SK-N-SH (cell line): ENCODE measurements around the gene SURF4. TPM values are rescaled to one million over a fixed set of nuclear protein-coding genes. Genes with fewer than 3 reads are reported as not detected.

Source experiments
- CTCF ChIA-PET: fragments of 300-600, 350-600 bp; formaldehyde crosslinking; extraction: SDS; loops from one replicate; lab custom pipeline; 2021; lab: Yijun Ruan, JAX
- POLR2A ChIA-PET: fragments of 350-600 bp; sonication (Branson Sonifier 250); formaldehyde crosslinking; extraction: SDS; loops from one replicate; lab custom pipeline; 2020; ENCODE audit warnings: antibody characterized with exemption, inconsistent platforms; lab: Yijun Ruan, JAX
- DNase-seq: peaks from one replicate; pipeline ENCODE4 v3.0.0; 2012
- H2AFZ ChIP-seq: fragments of 200-600 bp; sonication (generic); 2 replicates; pipeline ENCODE4 v1.8.1; 2016; ENCODE audit warnings: antibody characterized with exemption, mild to moderate bottlenecking, low read depth
- H3F3A ChIP-seq: fragments of 200-600 bp; sonication (generic); replicated peaks from 2 replicates; pipeline ENCODE3; 2016; ENCODE audit warnings: antibody characterized with exemption, mild to moderate bottlenecking; ENCODE audit not compliant: insufficient read depth
- H3K27ac ChIP-seq, 2 experiments: fragments of 200-500 bp in 1 of 2; fragments of 200-600 bp in 1 of 2; sonication (Bioruptor generic) in 1 of 2; sonication (generic), shearing (Covaris generic) in 1 of 2; 2 replicates each; pipeline versions ENCODE4 v1.5.1 to v1.6.1; 2014 to 2016; ENCODE audit warnings: low read depth in 2 of 2, inconsistent platforms in 1 of 2, low read length in 1 of 2, mild to moderate bottlenecking in 1 of 2, mixed read lengths in 1 of 2
- H3K27me3 ChIP-seq: fragments of 200-600 bp; sonication (generic), shearing (Covaris generic); 2 replicates; pipeline ENCODE4 v1.6.1; 2016; ENCODE audit warnings: mixed run types; ENCODE audit not compliant: insufficient read depth
- H3K36me3 ChIP-seq, 2 experiments: fragments of 200-500 bp in 1 of 2; fragments of 200-600 bp in 1 of 2; sonication (Bioruptor generic) in 1 of 2; sonication (generic) in 1 of 2; replicated peaks in 1 of 2; 2 replicates each; pipeline versions ENCODE3 to v1.5.1; 2014 to 2016; ENCODE audit warnings: low read length in 1 of 2, mild to moderate bottlenecking in 1 of 2; ENCODE audit not compliant: insufficient read depth in 2 of 2, control insufficient read depth in 1 of 2
- H3K4me1 ChIP-seq, 2 experiments: fragments of 200-500 bp in 1 of 2; fragments of 200-600 bp in 1 of 2; sonication (Bioruptor generic) in 1 of 2; sonication (generic), shearing (Covaris generic) in 1 of 2; 2 replicates each; pipeline versions ENCODE4 v1.5.1 to v1.6.1; 2014 to 2016; ENCODE audit warnings: low read depth in 1 of 2, low read length in 1 of 2, mixed run types in 1 of 2; ENCODE audit not compliant: insufficient read depth in 2 of 2, control insufficient read depth in 1 of 2
- H3K4me2 ChIP-seq: fragments of 200-600 bp; sonication (generic), shearing (Covaris generic); 2 replicates; pipeline ENCODE4 v1.6.1; 2017; ENCODE audit warnings: mixed run types
- H3K4me3 ChIP-seq, 2 experiments: fragments of 200-500 bp in 1 of 2; fragments of 200-600 bp in 1 of 2; sonication (Bioruptor generic) in 1 of 2; sonication (generic), shearing (Covaris generic) in 1 of 2; 2 replicates each; pipeline versions ENCODE4 v1.5.1 to v1.8.1; 2014 to 2016; ENCODE audit warnings: low read depth in 2 of 2, inconsistent platforms in 1 of 2, low read length in 1 of 2, mild to moderate bottlenecking in 1 of 2, mixed read lengths in 1 of 2, moderate library complexity in 1 of 2
- H3K79me2 ChIP-seq: fragments of 200-600 bp; sonication (generic); 2 replicates; pipeline ENCODE4 v1.8.1; 2017; ENCODE audit warnings: mild to moderate bottlenecking; ENCODE audit not compliant: insufficient read depth
- H3K9ac ChIP-seq: fragments of 200-600 bp; sonication (generic); 2 replicates; pipeline ENCODE4 v1.6.1; 2017; ENCODE audit warnings: mixed run types
- H3K9me2 ChIP-seq: fragments of 200-600 bp; sonication (generic); 2 replicates; pipeline ENCODE4 v1.6.1; 2017; ENCODE audit warnings: mixed run types
- H3K9me3 ChIP-seq: fragments of 200-600 bp; sonication (generic); 2 replicates; pipeline ENCODE4 v1.6.1; 2017; ENCODE audit warnings: mixed run types, mild to moderate bottlenecking, moderate library complexity
- H4K20me1 ChIP-seq: fragments of 200-600 bp; sonication (generic); 2 replicates; pipeline ENCODE4 v1.6.1; 2017; ENCODE audit warnings: mild to moderate bottlenecking, mixed run types; ENCODE audit not compliant: insufficient read depth
- CHD2 ChIP-seq: fragments of 150-350 bp; IDR thresholded peaks from 2 replicates; pipeline ENCODE4 v1.6.1; 2018; ENCODE audit warnings: low read length; ENCODE audit not compliant: partially characterized antibody
- ELF1 ChIP-seq: IDR thresholded peaks from 2 replicates; pipeline ENCODE4 v1.4.0; 2012
- EP300 ChIP-seq, 2 experiments: IDR thresholded peaks; 2 replicates each; pipeline versions ENCODE4 v1.4.0 to v1.6.1; 2012; ENCODE audit warnings: borderline replicate concordance in 1 of 2, low read depth in 1 of 2, low read length in 1 of 2
- FOSL2 ChIP-seq: IDR thresholded peaks from 2 replicates; pipeline ENCODE4 v1.4.0; 2012; ENCODE audit warnings: low read depth, mild to moderate bottlenecking, moderate library complexity, borderline replicate concordance
- FOXM1 ChIP-seq: IDR thresholded peaks from 2 replicates; pipeline ENCODE4 v1.4.0; 2012; ENCODE audit warnings: low read depth, mild to moderate bottlenecking
- MAX ChIP-seq: IDR thresholded peaks from 2 replicates; pipeline ENCODE4 v1.4.0; 2012; ENCODE audit warnings: low read depth
- NRF1 ChIP-seq: IDR thresholded peaks from 2 replicates; pipeline ENCODE4 v1.6.1; 2012; ENCODE audit warnings: low read depth, mild to moderate bottlenecking, low read length
- RAD21 ChIP-seq: IDR thresholded peaks from 2 replicates; pipeline ENCODE4 v1.6.1; 2012; ENCODE audit warnings: mild to moderate bottlenecking, low read length
- REST ChIP-seq: IDR thresholded peaks from 2 replicates; pipeline ENCODE4 v1.6.1; 2012; ENCODE audit warnings: mild to moderate bottlenecking, low read depth, low read length, moderate library complexity
- RFX5 ChIP-seq: IDR thresholded peaks from 2 replicates; pipeline ENCODE4 v1.6.1; 2012; ENCODE audit warnings: mild to moderate bottlenecking, improper control_type of control experiment, low read length
- TAF1 ChIP-seq: IDR thresholded peaks from 2 replicates; pipeline ENCODE4 v1.6.1; 2012; ENCODE audit warnings: low read depth, mild to moderate bottlenecking, low read length, moderate library complexity, borderline replicate concordance
- YY1 ChIP-seq: IDR thresholded peaks from 2 replicates; pipeline ENCODE4 v1.4.0; 2012; ENCODE audit warnings: low read depth, mild to moderate bottlenecking
- ZBTB33 ChIP-seq: IDR thresholded peaks from 2 replicates; pipeline ENCODE4 v1.4.0; 2012; ENCODE audit warnings: low read depth, borderline replicate concordance
- WGBS: methylation state at CpG from one replicate; pipeline ENCODE4 v1.1.6; 2017; ENCODE audit warnings: low lambda C conversion rate; 5-methylcytosine and 5-hydroxymethylcytosine counted together
- polyA plus RNA-seq, 3 experiments: library from polyadenylated mRNA; depleted of rRNA; stranded (reverse); fragments of >200 nt; gene quantifications; 2 replicates each; pipeline ENCODE4 v1.2.3, GENCODE V29; 2012
- TF ChIP-seq, protein P1 (sequence below): IDR thresholded peaks from 2 replicates; pipeline ENCODE4 v1.4.0; 2012; ENCODE audit warnings: low read depth, borderline replicate concordance
- TF ChIP-seq, protein P2 (sequence below): fragments of 150-350 bp; IDR thresholded peaks from 2 replicates; pipeline ENCODE4 v1.6.1; 2016; ENCODE audit warnings: mild to moderate bottlenecking, low read depth, low read length

SURF4 gene
- polyA plus RNA-seq, 1 of the 3 experiments (the other 2 are of a cell fraction), result 165 TPM

DNA sequence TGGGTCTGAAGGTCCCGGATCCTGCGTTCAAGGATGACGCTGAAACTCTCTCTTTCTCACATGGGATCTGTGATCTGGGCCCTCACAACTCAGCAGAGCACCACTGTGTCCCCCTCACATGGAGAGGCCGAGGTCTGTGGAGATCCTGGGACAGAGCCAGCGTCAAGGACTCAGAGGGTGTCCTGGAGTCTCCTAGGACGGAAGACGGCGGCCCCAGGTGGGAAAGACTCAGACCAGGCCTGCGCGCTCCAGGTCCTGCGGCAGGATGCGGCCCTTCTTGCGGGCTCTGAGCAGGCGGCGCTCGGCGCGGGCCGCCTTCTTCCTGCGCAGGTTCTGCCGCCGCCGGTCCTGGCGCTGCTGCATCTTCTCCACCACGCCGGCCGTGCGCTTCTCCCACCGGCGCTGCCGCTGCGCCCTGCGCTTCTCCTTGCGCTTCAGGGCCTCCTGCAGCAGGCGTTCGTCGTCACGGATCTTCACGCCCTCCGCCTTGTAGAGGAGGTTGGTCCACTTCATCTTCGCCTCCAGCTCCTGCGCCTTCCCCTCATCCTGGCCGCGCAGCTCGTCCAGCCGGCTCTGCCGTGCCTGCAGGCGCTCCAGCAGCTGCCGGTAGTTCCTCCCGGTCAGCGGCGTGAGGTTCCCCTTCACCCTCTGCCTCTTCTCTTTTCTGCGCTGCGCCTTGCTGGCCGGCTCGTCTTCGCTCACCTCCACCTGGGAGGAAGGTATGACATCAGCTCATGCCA is 44.0 kb downstream of the SURF4 start:
- POLR2A ChIA-PET, result interaction anchor here (3.8 kb wide), 1 partner anchor 16 kb away, joined by 16 read pairs; the partner anchor contains the start of genes MED22 and RPL7A
- no peaks in the 10 kb centered on the region for H3K9me3 ChIP-seq
- TF ChIP-seq ZBTB33 (no peak), NRF1 (no peak), EP300 (IDR thresholded peaks at IDR 0.05; ENCODE audit: borderline replicate concordance in 1 of 2, low read depth in 1 of 2, low read length in 1 of 2) (no peak), FOXM1 (no peak), RFX5 (no peak), MAX (no peak), CHD2 (no peak), YY1 (no peak), ELF1 (no peak), TAF1 (no peak), FOSL2 (no peak), REST (no peak), RAD21 (no peak)
- TF ChIP-seq, protein P1, sequence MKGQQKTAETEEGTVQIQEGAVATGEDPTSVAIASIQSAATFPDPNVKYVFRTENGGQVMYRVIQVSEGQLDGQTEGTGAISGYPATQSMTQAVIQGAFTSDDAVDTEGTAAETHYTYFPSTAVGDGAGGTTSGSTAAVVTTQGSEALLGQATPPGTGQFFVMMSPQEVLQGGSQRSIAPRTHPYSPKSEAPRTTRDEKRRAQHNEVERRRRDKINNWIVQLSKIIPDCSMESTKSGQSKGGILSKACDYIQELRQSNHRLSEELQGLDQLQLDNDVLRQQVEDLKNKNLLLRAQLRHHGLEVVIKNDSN, result no peak
- TF ChIP-seq, protein P2, sequence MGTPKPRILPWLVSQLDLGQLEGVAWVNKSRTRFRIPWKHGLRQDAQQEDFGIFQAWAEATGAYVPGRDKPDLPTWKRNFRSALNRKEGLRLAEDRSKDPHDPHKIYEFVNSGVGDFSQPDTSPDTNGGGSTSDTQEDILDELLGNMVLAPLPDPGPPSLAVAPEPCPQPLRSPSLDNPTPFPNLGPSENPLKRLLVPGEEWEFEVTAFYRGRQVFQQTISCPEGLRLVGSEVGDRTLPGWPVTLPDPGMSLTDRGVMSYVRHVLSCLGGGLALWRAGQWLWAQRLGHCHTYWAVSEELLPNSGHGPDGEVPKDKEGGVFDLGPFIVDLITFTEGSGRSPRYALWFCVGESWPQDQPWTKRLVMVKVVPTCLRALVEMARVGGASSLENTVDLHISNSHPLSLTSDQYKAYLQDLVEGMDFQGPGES, result no peak

More for the DNA sequence above, 44.0 kb downstream of the SURF4 start:
- Histone ChIP-seq H3K36me3 (peaks cover 38 to 46% of the 10 kb centered on the region in 2 experiments), H3F3A (peaks cover 15% of the 10 kb centered on the region), H3K4me1 (peaks cover 8 to 15% of the 10 kb centered on the region in 2 experiments; a peak in 1 of 4 replicates), H3K4me2 (no peak overlapping the region), H3K79me2 (peaks cover 27% of the 10 kb centered on the region), H4K20me1 (0 out of 2 replicates have a peak, but pooled peaks cover 13% of the 10 kb centered on the region), H3K9me2 (no peaks in the 10 kb centered on the region), H3K27me3 (no peaks in the 10 kb centered on the region), H2AFZ (no peak overlapping the region), H3K27ac (no peak overlapping the region), H3K9ac (no peak overlapping the region), H3K4me3 (no peak overlapping the region)
- DNase-seq, result no peak
- CTCF ChIA-PET, result interaction anchor here (1.0 to 4.8 kb wide), 2 partner anchors 28 to 145 kb away, joined by 4 to 33 read pairs; no protein-coding TSS in a partner anchor
- WGBS, result 97% methylated on average over 50 of the region's 57 CpGs
